GM21526 (cell line): ENCODE measurements around the gene ZNF385A.

Source experiments
- ATAC-seq: cut with Tn5 transposase; IDR thresholded peaks from one replicate; pipeline ENCODE4 v1.9.1; 2021; ENCODE audit warnings: moderate library complexity; ENCODE audit not compliant: unreplicated experiment, low FRiP score

ZNF385A gene

DNA sequence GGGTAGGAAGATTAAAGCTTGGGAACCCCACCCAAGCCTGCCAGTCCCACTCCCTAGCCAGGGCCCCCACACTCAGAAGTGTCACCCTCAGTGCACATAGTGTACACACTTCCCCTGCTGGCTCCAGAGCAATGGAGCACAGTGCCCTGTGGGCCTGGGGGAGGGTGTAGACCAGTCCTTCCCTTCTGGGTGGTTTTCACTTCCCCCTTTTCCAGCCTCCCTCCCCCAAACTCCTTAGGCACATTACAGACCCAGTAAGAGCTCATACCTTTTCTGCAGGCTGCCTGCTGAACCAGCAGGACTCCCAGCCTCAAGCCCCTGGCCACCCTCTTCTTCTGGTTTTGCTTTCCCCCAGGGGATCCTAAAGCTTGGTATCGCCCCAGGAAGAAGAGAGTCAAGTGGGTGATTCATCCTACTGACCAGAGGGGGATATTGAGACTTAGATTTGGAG lies at the start of gene ZNF385A:
Gene ZNF385A, minus strand, starts transcription at position 143 of the 451 bp plus-strand sequence. CDS start 219 bp downstream, outside the sequence.
- no peak for ATAC-seq

GRCh38 chr12:54432815-54433164 lies 48.3 kb upstream of the ZNF385A start:
- ATAC-seq, result no peak

DNA sequence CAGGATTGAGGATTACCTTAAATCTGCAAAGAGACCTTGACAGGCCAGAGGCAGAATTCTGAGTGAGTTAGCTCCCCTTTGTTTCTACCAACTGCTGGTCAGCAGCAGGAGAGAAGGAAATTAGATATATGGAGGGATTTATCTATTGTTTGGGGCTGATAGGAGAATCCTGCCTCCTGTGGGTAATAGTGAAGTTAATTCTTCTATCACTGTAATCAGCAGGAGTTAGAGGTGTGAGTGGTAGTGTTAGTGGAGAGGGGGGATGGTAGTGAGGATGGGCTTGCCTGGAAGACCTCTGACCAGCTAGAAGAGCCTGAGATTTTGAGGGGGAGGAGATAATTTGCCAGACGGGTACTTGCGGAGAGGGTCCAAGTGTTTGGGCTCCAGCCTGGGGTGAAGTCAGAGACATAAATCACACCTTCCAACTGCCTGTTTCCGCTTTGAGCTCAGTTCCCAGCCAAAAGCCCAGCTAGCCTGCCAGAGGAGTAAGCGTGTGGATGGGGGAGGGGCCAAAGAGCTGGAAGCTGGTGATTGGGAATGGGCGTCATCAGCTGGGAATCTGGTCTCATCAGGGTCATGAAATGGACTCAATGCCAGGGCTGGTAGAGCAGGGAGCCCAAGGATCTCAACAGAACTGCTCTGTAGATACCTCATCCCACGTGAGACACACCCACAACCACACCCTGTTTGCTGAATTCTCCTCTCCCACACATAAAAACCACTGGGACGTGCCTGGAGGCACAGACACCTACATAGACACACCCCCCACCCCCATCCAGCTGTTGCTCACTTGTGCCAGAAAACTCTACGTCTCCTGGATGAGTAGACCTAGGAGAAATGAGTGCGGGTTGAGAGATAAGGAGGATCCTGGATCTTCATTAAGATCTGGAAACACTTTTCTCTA lies 47.6 kb upstream of the ZNF385A start:
- ATAC-seq, result no peak

DNA sequence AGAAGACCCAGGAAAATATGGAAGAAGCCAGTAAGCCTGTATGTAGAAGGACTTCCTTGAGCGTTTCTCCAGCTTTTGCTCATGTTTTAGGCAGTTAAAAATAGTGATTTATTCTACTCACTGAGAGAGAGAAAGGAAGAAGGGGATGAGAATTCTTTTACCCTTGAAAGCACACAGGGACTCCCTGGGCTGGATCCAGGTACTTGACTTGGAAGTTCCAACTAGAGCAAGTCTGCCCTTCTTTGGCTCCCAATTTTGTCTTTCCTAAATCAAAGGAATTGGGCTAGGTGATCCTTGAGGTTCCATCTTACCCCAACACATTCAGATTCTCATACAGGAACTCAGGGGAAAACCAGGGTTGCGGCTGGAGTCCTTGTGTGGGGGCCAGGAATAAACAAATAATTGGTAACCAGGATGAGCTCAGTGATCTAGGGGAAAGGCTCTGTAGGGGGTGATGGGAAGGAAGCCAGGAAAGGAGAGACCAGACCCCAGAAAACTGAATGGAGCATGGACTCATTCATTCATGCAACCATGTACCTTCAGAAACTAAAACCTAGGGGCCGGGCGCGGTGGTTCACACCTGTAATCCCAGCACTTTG lies 46.0 kb upstream of the ZNF385A start:
- no peak for ATAC-seq

GRCh38 chr12:54429014-54429471 lies 44.5 kb upstream of the ZNF385A start:
- no peak for ATAC-seq

DNA sequence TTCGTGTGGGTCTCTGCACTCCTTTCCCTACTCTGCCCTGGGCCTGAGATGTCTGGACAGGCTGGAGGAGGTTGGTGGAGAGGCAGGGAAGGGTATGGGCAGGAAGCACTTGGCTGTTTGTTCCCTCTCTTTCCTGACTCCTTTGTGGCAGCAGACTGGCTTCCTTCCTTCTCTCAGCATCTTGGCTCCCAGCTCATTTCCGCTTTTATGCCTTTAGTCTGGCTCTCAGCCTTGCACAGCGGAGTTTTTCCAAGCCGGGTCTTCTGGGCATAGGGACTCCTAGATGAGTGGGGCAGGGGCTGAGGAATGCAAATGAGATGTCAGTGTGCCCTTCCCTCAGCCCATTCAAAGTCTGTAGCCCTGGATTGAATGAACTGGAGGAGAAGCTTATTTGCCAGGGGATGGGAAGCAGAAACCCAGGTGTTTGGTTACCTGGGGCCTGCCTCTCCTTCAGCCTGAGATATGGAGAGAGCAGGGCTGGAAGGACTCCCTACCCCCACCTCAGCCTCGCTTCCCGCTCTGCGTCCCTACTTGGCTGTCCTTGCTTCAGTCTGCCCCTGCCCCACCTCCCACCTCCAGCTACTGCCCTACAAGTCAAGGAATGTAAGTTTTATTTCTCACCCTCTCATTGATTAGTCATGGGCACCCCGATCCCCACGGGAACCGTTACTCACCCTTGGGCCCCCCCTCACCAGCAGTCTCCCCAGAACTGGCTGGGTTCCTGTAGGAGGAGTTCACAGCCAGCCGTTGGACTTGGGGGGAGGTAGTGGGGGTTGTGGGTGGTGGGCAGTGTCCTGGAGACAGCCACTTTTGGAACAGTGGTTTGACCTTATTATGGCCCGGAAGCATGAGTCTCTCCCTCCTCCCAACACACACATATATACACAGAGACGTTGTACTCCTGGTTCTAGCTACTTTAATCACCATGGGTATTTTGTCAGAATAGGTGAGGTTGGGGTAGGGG lies 43.8 kb upstream of the ZNF385A start:
- ATAC-seq, result no peak

GRCh38 chr12:54427106-54427505 lies 42.6 kb upstream of the ZNF385A start:
- ATAC-seq, result no peak

DNA sequence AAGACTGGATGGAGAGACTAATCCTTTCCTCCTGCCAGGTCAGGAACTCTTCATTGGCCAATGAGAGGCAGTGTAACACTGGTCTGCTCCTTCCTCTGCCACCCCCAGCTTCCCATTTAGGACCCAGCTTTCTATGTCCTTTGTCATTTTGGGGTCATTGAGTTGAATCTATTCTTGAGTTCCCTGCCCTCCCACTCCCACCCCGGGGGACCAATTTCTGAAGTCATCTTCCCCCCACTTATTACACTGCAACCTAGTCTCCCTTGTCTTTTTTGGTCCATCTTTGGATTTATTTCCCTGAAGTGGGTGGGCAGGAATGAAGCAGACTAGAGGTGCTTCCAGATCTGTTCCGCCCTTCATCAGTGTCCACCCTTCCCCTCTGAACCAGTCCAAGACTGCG lies 42.2 kb upstream of the ZNF385A start:
- ATAC-seq, result no peak

DNA sequence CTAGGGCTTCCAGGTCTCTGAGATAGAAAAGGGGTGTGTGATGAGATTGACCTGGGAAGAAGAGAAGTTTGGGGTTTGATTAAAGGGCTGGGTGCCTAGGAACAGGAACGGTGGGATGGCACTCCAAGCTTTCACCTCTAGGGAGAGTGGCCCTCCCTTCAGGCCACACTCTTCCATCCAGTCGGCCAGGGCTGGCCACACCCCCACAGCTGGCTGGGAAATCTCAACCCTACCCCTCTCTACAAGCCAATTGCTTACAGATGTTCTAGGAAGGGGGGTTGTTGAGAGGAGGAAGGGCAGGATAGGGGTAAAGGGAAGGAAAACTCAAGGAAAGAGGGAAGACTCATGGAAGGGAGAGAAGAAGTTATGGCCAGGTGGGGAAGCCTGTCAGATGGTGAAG lies 41.2 kb upstream of the ZNF385A start:
- ATAC-seq, result no peak

DNA sequence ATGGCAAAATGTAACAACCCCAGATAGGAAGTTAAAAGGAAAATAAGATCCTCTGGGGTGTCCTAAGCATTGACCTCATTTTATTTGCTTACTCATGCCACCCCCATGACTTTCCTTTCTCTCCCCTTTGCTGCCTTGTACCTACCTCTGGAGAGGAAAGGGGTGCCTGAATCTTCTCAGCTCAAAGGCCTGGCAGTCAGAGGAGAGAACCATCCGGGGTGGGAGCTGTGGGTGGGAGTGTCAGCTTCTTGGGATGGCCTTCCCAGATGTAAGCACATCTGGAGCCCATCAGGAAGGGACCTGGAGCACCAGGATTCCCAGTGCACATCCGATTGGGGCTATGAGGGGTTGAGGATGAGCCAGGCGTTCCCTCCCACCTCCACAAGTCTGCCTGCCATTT lies 39.7 kb upstream of the ZNF385A start:
- ATAC-seq, result no peak

DNA sequence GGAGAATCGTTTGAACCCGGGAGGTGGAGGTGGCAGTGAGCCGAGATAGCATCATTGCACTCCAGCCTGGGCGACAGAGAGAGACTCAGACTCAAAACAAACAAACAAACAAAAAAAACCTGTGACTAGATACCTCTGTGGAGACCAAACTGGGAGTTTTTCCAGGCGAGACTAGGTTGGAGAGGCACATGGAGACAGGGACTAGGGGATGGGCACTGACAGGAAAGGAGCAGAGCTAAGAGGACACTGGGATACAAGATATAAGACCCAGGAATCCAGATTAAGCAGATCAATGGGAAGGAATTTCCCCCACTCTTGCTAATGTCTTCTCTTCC lies 39.2 kb upstream of the ZNF385A start:
- ATAC-seq, result no peak

DNA sequence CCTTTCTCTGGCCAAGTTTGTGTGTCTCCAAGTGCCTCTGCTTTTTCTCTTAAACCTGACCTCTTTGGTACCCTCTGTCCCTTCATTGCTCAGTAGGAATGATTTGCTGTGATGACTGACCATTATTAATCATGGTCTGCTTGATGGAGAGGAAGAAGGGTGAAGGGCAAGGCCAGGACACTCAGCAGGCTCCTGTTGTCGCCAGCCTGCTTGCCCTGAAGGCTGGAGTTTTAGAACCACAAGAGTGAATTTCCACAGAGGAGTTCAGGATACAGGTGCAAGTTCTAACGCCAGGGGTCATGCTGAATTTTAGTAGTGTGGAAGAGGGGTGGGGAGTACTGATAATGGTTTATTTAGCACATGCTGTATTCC lies 37.3 kb upstream of the ZNF385A start:
- no peak for ATAC-seq

- no peak for ATAC-seq
Observed at GRCh38 chr12:54421175-54421878, 36.8 kb upstream of the ZNF385A start.

DNA sequence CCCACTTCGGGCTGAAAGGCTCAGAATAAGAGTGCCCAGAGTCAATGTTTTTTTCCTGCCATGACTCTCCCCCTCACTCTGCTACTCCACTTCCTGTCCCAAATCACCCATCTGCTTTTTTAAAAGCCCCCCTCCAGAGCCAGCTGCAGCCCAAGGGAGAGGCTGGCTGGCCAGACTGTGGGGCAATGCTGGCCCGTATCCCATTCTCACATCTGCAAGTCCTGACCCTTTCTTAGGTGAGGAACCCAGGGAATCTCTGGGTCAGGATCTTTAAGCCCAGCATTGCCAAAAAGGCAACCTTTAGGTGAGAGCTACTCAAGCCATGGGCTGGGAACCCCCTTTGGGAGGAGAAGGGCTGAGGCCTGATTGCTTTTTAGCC lies 36.2 kb upstream of the ZNF385A start:
- ATAC-seq, result no peak

GRCh38 chr12:54419088-54419887 lies 34.8 kb upstream of the ZNF385A start, which contains the start of gene ITGA5:
Gene ITGA5, minus strand, starts transcription at chr12:54419266. Its CDS starts 68 bp downstream, at chr12:54419198.
- ATAC-seq, result no peak

DNA sequence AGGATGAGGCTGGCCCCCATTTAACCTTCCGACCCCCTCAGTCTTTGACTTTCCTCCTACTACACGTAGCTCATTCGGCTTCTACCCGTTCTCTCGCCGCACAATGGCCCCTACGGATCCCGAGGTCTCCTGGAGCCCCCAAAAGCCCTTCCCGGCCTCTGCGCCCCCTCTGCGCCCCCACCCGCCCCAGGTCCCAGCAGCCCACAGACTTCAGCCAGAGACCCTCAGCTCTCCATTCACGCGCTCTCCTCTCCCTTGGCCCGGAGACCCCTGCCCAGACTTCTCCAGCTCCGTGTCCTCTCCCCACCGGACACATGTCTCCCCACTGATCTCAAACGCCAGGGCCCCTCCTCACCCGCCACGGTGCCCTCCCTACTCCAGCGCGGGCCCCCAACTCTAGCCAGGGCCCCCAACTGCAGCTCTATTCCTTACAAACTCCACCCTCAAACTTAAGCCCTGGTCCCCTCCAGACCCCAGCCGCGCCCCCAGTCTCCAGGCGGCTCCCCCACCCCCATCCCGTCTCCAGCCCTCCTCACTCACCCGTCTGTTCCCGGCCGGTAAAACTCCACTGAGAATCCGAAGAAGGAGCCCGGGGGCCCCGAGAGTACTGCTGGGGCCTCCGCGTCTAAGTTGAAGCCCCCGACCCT lies 34.0 kb upstream of the ZNF385A start:
- ATAC-seq, result no peak

- no peak for ATAC-seq
Observed at GRCh38 chr12:54417712-54418440, 33.3 kb upstream of the ZNF385A start.
